Amniotic epithelial cell (primary cell): ENCODE data around the gene MROH2A.

Experiments
- DNase-seq: peaks from one replicate; pipeline ENCODE4 v3.0.0-alpha.2; 2010; ENCODE audit warnings: low read depth

The MROH2A gene

DNA sequence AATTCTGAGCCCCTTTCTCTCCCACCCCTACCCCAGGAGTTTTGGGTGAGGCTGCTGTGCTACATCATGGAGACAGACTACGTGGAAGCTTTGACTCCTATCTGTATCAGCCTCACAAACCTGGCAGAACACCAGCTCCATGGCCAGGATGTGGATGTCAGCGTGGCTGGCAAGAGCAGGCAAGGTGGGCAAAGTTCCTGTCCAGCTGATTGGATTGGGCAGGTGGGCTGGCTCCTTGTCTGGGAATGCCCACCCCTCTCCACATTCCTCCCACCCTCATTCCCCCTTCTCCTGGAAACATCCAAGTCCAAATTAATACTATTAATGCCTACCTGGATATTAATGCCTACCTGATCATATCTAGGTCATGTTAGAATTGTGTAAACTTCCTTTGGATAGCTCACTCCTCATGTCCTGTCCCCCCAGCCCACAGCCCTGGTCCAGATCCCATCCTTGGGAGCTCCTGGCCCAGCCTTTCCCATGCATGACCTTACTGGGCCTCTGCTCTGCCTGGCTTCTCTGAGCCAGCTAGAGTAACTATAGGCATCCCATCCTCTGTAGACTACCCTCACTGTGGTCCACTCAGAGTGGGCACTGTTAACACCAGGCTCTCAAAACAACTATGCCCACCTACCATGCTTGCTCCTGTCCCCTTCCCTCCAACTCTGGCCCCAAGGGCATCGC lies 24.1 kb downstream of the MROH2A start:
- no peak for DNase-seq

DNA sequence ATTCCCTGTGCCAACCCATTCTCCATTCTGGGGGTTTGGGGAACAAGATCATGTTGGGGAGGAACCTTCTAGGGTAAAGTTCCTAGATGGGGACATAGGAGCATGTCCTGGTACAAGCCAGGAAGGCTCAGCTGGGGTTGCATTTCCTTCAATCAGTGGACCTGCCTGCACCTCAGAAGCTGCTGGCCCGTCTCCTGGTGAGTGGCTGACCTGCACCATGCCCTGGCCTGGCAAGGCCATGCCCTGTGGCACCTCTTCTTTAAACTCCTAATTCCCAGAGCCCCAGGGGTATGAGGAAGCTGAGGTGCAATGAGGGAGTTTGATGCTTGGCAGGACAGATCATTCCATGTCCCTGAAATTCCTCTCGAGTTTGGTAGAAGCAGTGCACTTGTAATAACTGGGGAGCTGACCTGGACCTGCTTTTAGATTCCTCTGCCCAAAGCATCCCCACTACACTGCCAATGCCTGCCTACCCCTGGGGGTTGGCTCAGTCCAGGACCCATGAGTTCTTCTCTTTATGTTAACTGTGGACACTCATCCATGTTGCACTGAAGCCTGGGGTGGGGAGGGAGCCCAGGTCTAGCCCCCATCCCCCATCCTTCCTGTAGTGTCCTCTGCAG lies 25.3 kb downstream of the MROH2A start:
- DNase-seq, result no peak

DNA sequence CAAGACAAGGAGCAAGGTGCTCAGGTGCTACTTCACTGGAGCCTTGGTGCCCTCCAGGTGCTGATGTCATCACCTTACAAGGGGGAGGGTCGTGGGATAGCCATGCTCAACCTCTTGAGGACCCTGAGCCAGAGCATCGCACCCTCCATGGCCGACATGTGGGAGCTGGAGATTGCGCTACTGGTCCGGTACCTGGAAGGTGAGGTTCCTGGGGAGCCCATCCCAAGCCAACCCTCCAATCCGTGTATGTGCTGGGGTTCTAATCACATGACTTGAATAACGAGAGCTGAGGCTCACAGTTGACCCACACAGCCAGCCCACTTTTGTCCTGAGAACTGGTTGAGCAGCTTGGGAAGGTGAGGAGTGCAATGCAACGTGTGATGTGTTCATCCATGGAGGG lies 25.9 kb downstream of the MROH2A start:
- no peak for DNase-seq

GRCh38 chr2:233807215-233807865 lies 29.2 kb downstream of the MROH2A start:
- no peak for DNase-seq

- DNase-seq, result no peak
Observed at GRCh38 chr2:233807966-233808935, 30.1 kb downstream of the MROH2A start.

GRCh38 chr2:233810385-233810784 lies 32.3 kb downstream of the MROH2A start:
- DNase-seq, result no peak

- no peak for DNase-seq
Observed at GRCh38 chr2:233811087-233811486, 33.0 kb downstream of the MROH2A start.

DNA sequence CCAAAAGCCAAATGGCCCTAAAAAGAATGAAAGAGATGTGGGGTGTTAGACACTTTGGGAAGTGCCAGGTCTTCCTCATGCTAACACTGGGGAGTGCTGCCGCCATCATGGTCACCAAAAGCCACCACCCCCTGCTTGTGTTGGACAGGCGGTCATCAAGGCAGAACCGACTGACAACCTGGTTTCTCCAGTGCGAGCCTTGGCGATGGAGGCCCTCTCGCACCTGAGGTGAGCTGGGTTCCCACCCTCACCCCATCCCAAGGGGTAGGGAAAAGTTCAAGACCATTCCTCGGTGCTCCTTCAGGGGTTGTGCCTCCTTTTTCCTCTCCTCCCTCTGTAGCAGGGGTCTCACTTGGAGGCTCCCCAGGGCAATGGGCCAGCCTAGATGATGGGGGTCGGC lies 33.6 kb downstream of the MROH2A start:
- DNase-seq, result no peak

DNA sequence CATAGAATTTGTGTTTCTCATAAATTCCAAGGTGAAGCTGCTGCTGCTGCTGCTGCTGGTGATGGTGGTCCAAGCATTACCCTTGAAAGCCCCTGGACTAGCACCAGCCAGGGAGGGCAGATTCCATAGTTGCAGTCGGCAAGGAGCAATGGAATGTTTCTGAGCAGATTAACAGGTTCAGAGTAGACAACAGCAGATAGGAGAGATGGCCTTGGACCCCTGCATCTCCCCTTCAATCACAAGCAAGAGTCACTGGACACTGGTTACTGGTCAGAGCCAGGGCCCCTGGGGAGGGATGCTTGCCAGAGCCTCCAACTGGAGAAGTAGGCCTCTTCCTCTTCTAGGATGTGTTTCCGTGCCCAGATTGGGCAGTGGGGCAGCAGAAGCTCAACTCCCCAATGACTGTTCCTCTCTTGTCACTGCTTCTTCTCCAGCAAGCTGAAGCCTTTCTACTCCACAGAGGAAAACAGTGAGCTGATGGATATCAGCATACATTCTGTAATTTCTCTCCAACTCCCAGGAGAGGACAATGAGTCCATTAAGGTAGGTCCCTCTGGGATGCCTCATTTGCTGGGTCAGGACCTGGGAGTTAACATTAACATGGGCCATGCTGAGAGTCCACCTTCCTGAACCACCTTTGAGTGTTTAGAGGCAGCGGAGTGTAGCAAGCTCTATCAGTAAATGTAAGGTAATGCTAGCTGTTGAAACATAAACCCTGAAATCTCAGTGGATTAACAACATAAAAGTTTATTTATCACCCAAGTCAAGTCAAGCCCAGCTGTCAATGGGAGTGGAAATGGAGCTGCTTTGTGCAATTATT lies 35.3 kb downstream of the MROH2A start:
- DNase-seq, result no peak

DNA sequence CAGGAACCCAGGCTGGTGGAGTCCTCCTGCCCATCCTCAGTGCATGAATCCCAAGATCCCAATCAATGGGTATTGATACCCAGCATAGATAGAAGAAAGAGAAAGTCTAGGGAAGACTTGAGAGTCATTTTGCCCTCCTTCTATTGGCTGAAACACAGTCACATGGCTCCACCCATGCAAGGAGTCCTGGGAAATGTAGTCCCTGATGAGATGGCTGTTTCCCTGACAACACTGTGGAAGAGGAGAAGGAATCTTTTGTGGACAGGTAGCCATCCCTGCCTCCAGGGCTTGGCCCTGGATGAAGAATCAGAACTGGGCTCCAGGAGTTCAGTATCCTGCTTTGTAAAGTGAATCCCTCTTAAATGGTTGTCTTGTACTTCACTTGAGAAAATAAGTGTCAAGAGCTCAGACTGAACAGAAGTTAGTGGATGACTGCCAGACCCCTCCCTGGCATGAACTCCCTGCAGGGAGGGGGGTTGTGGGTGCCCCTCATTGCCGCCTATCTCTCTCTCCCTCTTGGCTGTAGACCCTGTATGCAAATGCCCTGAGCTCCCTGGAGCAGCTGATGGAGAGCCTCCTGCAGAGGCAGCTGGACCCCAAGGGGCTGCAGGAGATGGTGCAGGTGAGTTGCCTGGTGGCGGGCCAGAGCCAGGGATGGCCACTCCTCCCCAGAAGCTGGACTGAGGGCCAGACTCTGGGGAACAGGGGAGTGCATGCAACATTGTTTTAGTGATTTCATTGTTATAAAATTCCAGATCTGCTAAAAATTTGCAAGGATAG lies 36.1 kb downstream of the MROH2A start:
- no peak for DNase-seq

DNA sequence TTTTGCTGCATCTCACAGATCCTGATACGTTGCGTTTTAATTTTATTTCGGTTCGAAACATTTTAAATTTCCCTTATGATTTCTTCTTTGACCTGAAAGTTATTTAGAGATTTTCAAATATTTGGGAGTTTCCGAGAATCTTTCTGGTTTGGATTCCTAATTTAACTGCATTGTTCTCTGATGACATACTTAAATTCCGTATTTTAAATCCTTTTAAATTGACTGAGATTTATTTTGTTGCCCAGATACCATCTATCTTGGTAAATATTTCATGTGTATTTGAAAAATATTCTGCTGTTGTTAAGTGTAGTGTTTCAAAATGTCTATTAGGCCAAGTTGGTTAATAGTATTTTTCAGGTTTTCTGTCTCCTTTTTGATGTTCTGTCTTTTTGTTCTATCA lies 37.7 kb downstream of the MROH2A start:
- no peak for DNase-seq

GRCh38 chr2:233816334-233816733 lies 38.2 kb downstream of the MROH2A start:
- DNase-seq, result no peak

DNA sequence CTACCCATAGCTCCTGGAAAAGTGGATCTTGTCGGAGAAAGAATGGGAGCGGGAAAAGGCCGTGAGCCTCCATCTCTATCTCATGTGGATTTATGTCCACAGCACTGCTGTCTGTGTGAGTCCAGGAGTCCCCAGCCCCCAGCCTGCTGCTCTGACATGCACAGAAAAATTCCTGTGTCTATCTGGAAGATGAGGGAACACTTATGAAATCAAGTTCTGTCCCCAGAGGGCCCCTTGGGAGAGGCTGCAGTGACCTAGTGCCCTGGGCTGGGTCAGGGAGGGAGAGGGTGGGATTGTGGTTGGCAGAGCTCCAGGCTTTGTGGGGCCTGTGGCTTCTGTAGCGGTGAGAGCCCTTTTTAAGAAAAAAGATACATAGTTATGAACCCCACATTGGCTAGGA lies 38.6 kb downstream of the MROH2A start:
- no peak for DNase-seq

- DNase-seq, result no peak
Observed at GRCh38 chr2:233817361-233817911, 39.3 kb downstream of the MROH2A start.

DNA sequence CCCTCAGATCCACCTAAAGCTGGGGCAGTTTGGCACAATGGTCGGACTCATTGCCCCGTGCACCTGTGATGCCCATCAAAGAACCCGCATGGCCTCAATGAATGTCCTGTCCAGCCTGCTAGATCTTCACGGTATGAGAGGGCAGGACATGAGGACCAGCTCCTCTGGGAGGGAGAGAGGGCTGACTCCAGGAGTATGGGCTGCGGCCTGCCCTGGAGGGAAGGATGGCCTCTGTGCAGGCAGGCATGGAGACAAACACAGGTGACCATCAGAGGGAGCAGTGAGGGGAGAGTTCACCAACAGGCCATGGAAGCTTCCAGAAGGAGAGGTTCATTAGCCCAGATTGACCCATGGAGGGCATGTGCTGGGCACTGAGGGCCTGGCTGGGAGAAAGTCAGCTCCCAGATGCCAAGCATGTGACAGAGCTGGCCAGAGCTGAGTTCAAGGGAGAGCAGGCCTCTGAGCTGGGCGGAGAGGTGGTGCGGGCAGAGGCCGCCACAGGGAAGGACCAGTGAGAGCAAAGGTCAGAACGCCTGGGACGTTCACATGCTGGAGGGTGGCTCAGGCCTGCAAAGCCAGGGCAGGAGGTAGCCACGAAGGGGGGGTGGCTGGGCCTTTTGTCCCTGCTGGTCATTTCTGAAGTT lies 40.0 kb downstream of the MROH2A start:
- DNase-seq, result no peak

DNA sequence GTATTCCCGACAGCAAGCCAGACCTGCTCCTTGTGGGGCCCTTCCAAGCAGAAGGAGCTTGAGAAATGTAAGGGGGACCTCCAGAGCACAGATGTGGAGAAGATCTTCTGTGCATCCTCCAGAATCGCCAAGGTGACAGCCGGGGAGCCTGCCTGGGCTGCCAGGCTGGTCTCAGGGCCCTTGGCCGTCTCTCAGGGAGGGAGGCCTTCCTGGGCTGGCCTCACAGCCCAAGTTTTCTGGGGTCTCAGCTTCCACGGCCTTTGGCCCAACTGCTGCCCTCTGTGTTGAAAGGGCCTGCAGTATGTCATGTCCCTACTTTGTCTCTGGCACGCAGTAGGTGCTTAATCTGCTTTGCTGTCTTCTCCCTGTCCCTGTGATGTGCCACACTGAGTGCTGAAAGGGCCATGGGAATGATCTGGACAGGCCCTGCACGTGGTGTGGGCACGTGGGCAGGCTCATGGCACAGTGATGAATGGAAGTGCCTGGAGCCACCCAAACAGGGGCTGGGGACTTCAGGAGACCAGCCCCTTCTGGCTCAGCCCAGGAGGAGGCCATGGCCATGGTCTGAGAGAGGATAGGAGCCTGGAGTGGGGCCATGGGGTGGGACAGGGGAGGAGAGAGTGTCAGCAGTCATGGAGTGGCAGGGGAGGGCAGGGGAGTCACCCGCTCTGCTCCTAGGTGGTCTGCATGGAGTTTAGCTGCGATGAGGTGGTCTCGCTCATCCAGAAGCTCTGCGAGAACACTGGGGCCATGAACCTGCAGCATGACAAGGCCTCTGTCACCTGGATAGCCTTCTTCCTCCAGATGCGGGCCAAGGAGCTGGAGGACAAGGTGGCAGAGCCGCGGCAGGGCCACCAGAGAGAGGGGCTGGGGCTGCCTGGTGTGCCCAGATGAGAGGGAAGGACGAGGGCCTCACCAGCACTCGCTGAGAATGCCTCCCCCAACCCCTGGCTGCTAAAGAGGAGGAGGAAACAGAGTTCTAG lies 40.8 kb downstream of the MROH2A start:
- no peak for DNase-seq

- no peak for DNase-seq
Observed at GRCh38 chr2:233819884-233820773, 42.0 kb downstream of the MROH2A start.

- DNase-seq, result no peak
Observed at GRCh38 chr2:233820774-233821105, 42.6 kb downstream of the MROH2A start.
